Stomach (tissue), 4 donors: Measurements from ENCODE around the gene ZNF689.

ENCODE experiments used
- POLR2A ChIP-seq, 4 donors: fragments of 450-650 bp; IDR thresholded peaks; one replicate each; pipeline ENCODE4 v1.6.1; 2016; ENCODE audit warnings: antibody characterized with exemption in 4 of 4, control low read depth in 2 of 4, mild to moderate bottlenecking in 1 of 4, moderate library complexity in 1 of 4
- TF ChIP-seq, protein P1 (sequence below), 7 experiments: fragments of 450-650 bp in 4 of 7; fragments of 200-600 bp in 3 of 7; sonication (generic) in 3 of 7; IDR thresholded peaks; one replicate each; pipeline ENCODE4 v1.5.1; 2016 to 2019; ENCODE audit warnings: antibody characterized with exemption in 7 of 7, control low read depth in 2 of 7, mild to moderate bottlenecking in 1 of 7

DNA sequence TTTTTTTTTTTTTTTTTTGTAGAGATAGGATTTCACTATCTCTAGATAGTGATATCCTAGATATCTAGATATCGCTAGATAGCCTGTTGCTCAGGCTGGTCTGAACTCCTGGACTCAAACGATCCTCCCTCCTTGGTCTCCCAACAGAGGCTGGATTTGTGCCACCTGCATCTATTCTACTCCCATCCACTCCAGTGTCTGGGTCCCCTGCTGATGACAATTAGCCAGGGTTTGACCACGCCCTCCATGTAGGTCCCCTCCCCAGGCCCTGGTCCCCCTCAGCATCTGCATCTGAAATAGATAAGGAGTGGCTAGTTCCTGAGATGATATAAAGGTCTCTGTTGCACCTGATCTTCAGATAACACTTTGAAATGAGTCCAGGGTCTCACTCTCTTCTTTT lies 40.9 kb downstream of the ZNF689 start:
- TF ChIP-seq, protein P1, sequence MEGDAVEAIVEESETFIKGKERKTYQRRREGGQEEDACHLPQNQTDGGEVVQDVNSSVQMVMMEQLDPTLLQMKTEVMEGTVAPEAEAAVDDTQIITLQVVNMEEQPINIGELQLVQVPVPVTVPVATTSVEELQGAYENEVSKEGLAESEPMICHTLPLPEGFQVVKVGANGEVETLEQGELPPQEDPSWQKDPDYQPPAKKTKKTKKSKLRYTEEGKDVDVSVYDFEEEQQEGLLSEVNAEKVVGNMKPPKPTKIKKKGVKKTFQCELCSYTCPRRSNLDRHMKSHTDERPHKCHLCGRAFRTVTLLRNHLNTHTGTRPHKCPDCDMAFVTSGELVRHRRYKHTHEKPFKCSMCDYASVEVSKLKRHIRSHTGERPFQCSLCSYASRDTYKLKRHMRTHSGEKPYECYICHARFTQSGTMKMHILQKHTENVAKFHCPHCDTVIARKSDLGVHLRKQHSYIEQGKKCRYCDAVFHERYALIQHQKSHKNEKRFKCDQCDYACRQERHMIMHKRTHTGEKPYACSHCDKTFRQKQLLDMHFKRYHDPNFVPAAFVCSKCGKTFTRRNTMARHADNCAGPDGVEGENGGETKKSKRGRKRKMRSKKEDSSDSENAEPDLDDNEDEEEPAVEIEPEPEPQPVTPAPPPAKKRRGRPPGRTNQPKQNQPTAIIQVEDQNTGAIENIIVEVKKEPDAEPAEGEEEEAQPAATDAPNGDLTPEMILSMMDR (IDR thresholded peaks at IDR 0.05), result no peak
- no peak for TF ChIP-seq POLR2A (IDR thresholded peaks at IDR 0.05)
